Kidney epithelial cell (primary cell): ENCODE measurements around the gene MICAL3. TPM values are rescaled to one million over a fixed set of nuclear protein-coding genes. Genes with fewer than 3 reads are reported as not detected.

Experiments
- DNase-seq: peaks from one replicate; pipeline ENCODE4 v3.0.0-alpha.2; 2010; ENCODE audit warnings: low read depth
- H3K27me3 ChIP-seq: 2 replicates; pipeline ENCODE4 v1.6.0; 2011; ENCODE audit warnings: low read length; ENCODE audit not compliant: control insufficient read depth, insufficient read depth
- H3K36me3 ChIP-seq: 2 replicates; pipeline ENCODE4 v1.5.1; 2011; ENCODE audit warnings: low read length; ENCODE audit not compliant: control insufficient read depth, insufficient read depth
- H3K4me3 ChIP-seq: 2 replicates; pipeline ENCODE4 v1.5.1; 2011; ENCODE audit warnings: low read depth, mild to moderate bottlenecking, control low read depth, low read length
- CTCF ChIP-seq: IDR thresholded peaks from 2 replicates; pipeline ENCODE4 v1.5.1; 2011; ENCODE audit warnings: mild to moderate bottlenecking, moderate library complexity, low read length, control low read depth, inconsistent platforms; ENCODE audit not compliant: insufficient read depth, poor library complexity, severe bottlenecking
- total RNA-seq: library from RNA; depleted of rRNA; stranded (reverse); fragments of >200 nt; gene quantifications from 2 replicates; pipeline ENCODE4 v1.2.3, GENCODE V29; 2015

MICAL3 gene
- total RNA-seq, 1 donor from 2014 or later: 38.9 TPM

- no peak for DNase-seq
- Histone ChIP-seq H3K27me3 (no peaks in the 10 kb centered on the region), H3K36me3 (peaks cover 1% of the 10 kb centered on the region), H3K4me3 (no peak overlapping the region)
- TF ChIP-seq CTCF: no peak
These were observed 60.2 kb downstream of the MICAL3 start for GRCh38 chr22:17964156-17964555.

- no peaks in the 10 kb centered on the region for H3K27me3 ChIP-seq
- H3K4me3 ChIP-seq: no peak overlapping the region
- no peak for DNase-seq
- H3K36me3 ChIP-seq: peaks cover 1% of the 10 kb centered on the region
- no peak for TF ChIP-seq CTCF
These were observed 61.3 kb downstream of the MICAL3 start for GRCh38 chr22:17963015-17963414.

GRCh38 chr22:17962168-17962567, 62.2 kb downstream of the MICAL3 start:
- TF ChIP-seq CTCF: no peak
- no peak for DNase-seq
- Histone ChIP-seq H3K36me3 (peaks cover 1% of the 10 kb centered on the region), H3K4me3 (no peak overlapping the region), H3K27me3 (no peaks in the 10 kb centered on the region)

- no peak overlapping the region for H3K4me3 ChIP-seq
- peaks cover 1% of the 10 kb centered on the region for H3K36me3 ChIP-seq
- H3K27me3 ChIP-seq: no peaks in the 10 kb centered on the region
- DNase-seq: no peak
- TF ChIP-seq CTCF: no peak
These were observed 63.0 kb downstream of the MICAL3 start for GRCh38 chr22:17961446-17961729.

GRCh38 chr22:17960695-17961445, 63.5 kb downstream of the MICAL3 start:
- peaks cover 1% of the 10 kb centered on the region for H3K36me3 ChIP-seq
- H3K4me3 ChIP-seq: no peak overlapping the region
- H3K27me3 ChIP-seq: no peaks in the 10 kb centered on the region
- TF ChIP-seq CTCF: no peak
- no peak for DNase-seq

- Histone ChIP-seq H3K36me3 (peaks cover 1% of the 10 kb centered on the region), H3K27me3 (no peaks in the 10 kb centered on the region), H3K4me3 (no peak overlapping the region)
- no peak for DNase-seq
- TF ChIP-seq CTCF: no peak
These were observed 64.3 kb downstream of the MICAL3 start for GRCh38 chr22:17960011-17960410.
